Endodermal cell (in vitro differentiated cells): Measurements from ENCODE around the gene FOXK2. TPM values are rescaled to one million over a fixed set of nuclear protein-coding genes. Genes with fewer than 3 reads are reported as not detected.

Source experiments
- DNase-seq: peaks from one replicate; pipeline ENCODE4 v3.0.0-alpha.2; 2017
- H3K27ac ChIP-seq: 2 replicates; pipeline ENCODE4 v1.5.1; 2013; ENCODE audit warnings: mild to moderate bottlenecking, low read depth, low read length, moderate library complexity
- H3K27me3 ChIP-seq: 2 replicates; pipeline ENCODE4 v1.6.1; 2013; ENCODE audit warnings: mild to moderate bottlenecking, low read length, moderate library complexity; ENCODE audit not compliant: insufficient read depth, control insufficient read depth, poor library complexity, severe bottlenecking
- H3K36me3 ChIP-seq: 2 replicates; pipeline ENCODE4 v1.7.0; 2013; ENCODE audit warnings: mild to moderate bottlenecking, low read length, moderate library complexity; ENCODE audit not compliant: control insufficient read depth, insufficient read depth
- H3K4me1 ChIP-seq: one replicate; pipeline ENCODE4 v1.7.0; 2013; ENCODE audit warnings: low read length; ENCODE audit not compliant: control insufficient read depth, insufficient read depth
- H3K4me3 ChIP-seq: 2 replicates; pipeline ENCODE4 v1.5.1; 2013; ENCODE audit warnings: mild to moderate bottlenecking, low read length, moderate library complexity
- H3K9ac ChIP-seq: 2 replicates; pipeline ENCODE4 v1.6.1; 2013; ENCODE audit warnings: mild to moderate bottlenecking, low read length, moderate library complexity; ENCODE audit not compliant: poor library complexity, severe bottlenecking; ENCODE audit errors: extremely low read depth
- H3K9me3 ChIP-seq: 2 replicates; pipeline ENCODE4 v1.6.1; 2013; ENCODE audit warnings: mild to moderate bottlenecking, low read length, moderate library complexity; ENCODE audit not compliant: control insufficient read depth
- H3K27ac Mint-ChIP-seq: 2 replicates; pipeline ENCODE4 v1.8.0; 2020; ENCODE audit warnings: mixed read lengths
- H3K27me3 Mint-ChIP-seq: 2 replicates; pipeline ENCODE4 v1.8.0; 2021; ENCODE audit warnings: mild to moderate bottlenecking, mixed read lengths; ENCODE audit not compliant: insufficient read depth
- H3K36me3 Mint-ChIP-seq: 2 replicates; pipeline ENCODE4 v1.8.0; 2020; ENCODE audit warnings: low read depth, mixed read lengths
- H3K4me1 Mint-ChIP-seq: 2 replicates; pipeline ENCODE4 v1.8.0; 2020; ENCODE audit warnings: mixed read lengths
- H3K4me3 Mint-ChIP-seq: 2 replicates; pipeline ENCODE4 v1.8.0; 2020; ENCODE audit warnings: mild to moderate bottlenecking, moderate library complexity, mixed read lengths
- H3K9me3 Mint-ChIP-seq: 2 replicates; pipeline ENCODE4 v1.8.0; 2020; ENCODE audit warnings: mild to moderate bottlenecking, mixed read lengths
- WGBS, 2 experiments: methylation state at CpG; one replicate each; pipeline versions ENCODE4 v1.1.5 to v1.1.7; 2013; ENCODE audit warnings: missing lambda C conversion rate in 2 of 2, mixed read lengths in 1 of 2; ENCODE audit not compliant: insufficient coverage in 1 of 2, insufficient read length in 1 of 2; 5-methylcytosine and 5-hydroxymethylcytosine counted together
- total RNA-seq, 2 donors: library from RNA; stranded (reverse); fragmentation: NEBNext Ultra II Directional in 1 of 2; extraction: Animal tissue kit (Norgen Biotek cat#: 25700) in 1 of 2; gene quantifications; 2 replicates in 1 of 2; 3 replicates in 1 of 2; pipeline ENCODE4 v1.2.1, GENCODE V29; 2021
- TF ChIP-seq, protein P1 (sequence below): fragments of 200-600 bp; sonication (generic); conservative IDR thresholded peaks from 2 replicates; pipeline ENCODE4 v1.5.0; 2021; ENCODE audit warnings: antibody characterized with exemption, mild to moderate bottlenecking

The FOXK2 gene
- total RNA-seq, 2 donors from 2014 or later = 67.2 to 68.1 TPM

DNA sequence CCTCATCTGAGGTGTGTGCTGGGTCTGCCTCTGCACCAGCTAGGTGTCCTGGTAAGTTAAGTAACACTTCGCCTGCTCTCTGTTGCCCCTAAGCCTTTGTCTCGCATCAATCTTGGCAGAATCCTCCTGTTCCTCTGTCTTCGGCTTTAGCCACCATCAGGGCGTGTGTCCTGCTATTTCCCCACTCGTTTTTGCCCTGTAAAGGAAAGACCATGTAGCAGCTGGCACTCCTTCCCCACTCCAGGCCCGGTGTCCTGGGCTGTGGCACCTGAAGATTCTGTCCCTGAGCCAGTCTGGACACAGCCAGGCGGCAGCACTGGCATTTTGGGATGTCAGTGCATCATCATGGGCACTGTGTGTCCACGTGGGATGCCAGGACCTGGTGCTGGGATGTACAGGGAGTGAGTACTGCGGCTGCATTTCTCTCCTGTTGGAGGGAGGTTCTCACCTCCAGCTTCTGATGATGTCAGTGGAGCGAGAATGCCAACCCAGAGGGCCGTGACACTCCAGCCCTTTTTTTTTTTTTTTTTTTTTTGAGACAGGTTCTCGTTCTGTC lies 26.2 kb upstream of the FOXK2 start:
- H3K4me3 Mint-ChIP-seq = no peak overlapping the region

DNA sequence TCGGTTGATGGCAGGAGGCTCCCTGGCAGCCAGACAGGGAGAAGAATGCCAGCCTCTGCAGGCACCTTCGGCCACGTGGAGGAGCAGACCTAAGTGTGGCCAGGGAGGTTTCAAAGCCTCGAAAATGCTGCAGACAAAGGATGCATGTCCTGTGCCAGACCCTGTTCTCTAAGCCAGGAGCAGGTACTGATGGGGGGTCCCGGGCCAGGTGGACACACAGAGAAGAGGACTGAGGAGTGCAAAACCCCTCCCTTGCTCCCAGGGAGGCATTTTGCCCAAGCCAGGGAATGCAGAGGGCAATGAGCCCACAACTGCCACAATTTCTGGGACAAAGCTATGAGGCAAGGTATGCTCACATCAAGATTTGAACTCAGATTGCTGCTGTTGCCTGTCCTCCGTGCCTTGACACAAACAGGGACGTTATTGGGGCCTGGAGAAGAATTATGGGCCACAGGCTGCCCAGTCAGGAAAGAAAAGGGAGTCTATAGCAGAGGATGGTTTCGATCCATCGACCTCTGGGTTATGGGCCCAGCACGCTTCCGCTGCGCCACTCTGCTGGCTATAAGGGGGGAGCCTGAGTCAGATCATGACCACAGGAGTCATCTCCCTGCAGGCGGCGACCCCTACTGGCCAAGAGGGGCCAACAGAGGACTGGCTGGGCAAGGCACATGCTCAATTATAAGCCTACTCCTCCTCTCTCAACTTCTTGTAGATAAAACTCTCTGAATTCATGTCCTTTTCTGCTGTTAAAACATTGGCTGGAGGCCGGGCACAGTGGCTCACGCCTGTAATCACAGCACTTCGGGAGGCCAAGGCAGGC lies 25.1 kb upstream of the FOXK2 start:
- 10 to 22% methylated on average over 7 to 17 of the region's 17 CpGs for WGBS, 2 experiments
- H3K4me3 Mint-ChIP-seq = peak overlapping the region; percentile 56
- no peaks in the 10 kb centered on the region for H3K36me3 Mint-ChIP-seq
- Histone ChIP-seq H3K27ac (peak overlapping the region; percentile 39), H3K4me3 (peak overlapping the region; percentile 66), H3K27me3 (no peaks in the 10 kb centered on the region), H3K9ac (no peak overlapping the region), H3K4me1 (no peaks in the 10 kb centered on the region), H3K9me3 (no peaks in the 10 kb centered on the region), H3K36me3 (no peaks in the 10 kb centered on the region)
- peaks cover 24% of the 10 kb centered on the region for H3K27me3 Mint-ChIP-seq
- TF ChIP-seq, protein P1, sequence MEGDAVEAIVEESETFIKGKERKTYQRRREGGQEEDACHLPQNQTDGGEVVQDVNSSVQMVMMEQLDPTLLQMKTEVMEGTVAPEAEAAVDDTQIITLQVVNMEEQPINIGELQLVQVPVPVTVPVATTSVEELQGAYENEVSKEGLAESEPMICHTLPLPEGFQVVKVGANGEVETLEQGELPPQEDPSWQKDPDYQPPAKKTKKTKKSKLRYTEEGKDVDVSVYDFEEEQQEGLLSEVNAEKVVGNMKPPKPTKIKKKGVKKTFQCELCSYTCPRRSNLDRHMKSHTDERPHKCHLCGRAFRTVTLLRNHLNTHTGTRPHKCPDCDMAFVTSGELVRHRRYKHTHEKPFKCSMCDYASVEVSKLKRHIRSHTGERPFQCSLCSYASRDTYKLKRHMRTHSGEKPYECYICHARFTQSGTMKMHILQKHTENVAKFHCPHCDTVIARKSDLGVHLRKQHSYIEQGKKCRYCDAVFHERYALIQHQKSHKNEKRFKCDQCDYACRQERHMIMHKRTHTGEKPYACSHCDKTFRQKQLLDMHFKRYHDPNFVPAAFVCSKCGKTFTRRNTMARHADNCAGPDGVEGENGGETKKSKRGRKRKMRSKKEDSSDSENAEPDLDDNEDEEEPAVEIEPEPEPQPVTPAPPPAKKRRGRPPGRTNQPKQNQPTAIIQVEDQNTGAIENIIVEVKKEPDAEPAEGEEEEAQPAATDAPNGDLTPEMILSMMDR = peak; percentile 99
- no peaks in the 10 kb centered on the region for H3K9me3 Mint-ChIP-seq
- H3K27ac Mint-ChIP-seq = peak overlapping the region; percentile 96
- DNase-seq = peak; percentile 99
- H3K4me1 Mint-ChIP-seq = peaks cover 3% of the 10 kb centered on the region

More for the DNA sequence above, 26.2 kb upstream of the FOXK2 start:
- H3K9ac ChIP-seq = no peak overlapping the region
- peaks cover 3% of the 10 kb centered on the region for H3K4me1 Mint-ChIP-seq
- H3K9me3 Mint-ChIP-seq = no peaks in the 10 kb centered on the region
- no peaks in the 10 kb centered on the region for H3K9me3 ChIP-seq
- no peak overlapping the region for H3K27ac Mint-ChIP-seq
- H3K27me3 Mint-ChIP-seq = peaks cover 12% of the 10 kb centered on the region
- H3K36me3 ChIP-seq = no peaks in the 10 kb centered on the region
- H3K27ac ChIP-seq = no peak overlapping the region
- H3K4me3 ChIP-seq = no peak overlapping the region
- no peaks in the 10 kb centered on the region for H3K27me3 ChIP-seq
- no peak for DNase-seq
- H3K4me1 ChIP-seq = no peaks in the 10 kb centered on the region
- WGBS, 2 experiments = 89 to 96% methylated on average over 9 to 12 of the region's 12 CpGs
- TF ChIP-seq, protein P1 = no peak
- peaks cover 8% of the 10 kb centered on the region for H3K36me3 Mint-ChIP-seq

DNA sequence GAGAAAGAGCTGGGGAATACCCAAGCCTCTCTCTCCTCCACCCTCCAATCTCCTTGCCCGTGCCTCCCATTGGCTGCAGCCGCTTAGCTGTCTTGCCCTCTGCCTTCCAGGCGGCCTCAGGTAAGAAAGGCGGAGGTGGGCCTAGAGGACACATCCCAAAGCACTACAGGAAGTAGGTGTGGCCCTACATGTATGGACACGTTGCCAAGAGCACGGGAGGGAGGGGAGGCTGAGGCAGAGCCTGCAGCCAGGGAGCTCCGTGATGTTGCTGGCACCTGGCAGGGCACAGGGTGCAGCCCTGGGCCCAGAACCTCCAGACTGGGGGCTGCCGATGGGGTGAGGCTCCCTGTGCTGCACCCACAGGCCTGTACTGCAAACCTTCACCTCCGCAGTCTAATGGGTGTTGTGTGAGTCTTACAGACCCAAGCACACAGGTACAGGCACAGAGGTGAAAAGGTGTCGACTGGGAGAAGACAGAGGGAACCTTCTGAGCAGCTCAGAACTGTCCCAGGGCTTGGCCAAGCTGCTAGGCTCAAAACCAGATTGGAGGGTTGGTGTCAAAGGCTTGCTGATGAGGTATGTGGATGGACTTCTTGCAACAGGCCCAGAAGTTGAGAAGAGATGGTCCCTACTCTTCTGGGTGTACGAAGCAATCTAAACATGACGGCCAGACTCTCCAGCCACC lies 23.5 kb upstream of the FOXK2 start:
- Mint-ChIP-seq H3K9me3 (no peaks in the 10 kb centered on the region), H3K4me3 (peak overlapping the region; percentile 69), H3K27ac (no peak overlapping the region), H3K36me3 (no peaks in the 10 kb centered on the region), H3K27me3 (peaks cover 33% of the 10 kb centered on the region), H3K4me1 (peaks cover 3% of the 10 kb centered on the region)
- DNase-seq = peak; percentile 87
- H3K9ac ChIP-seq = no peak overlapping the region
- H3K36me3 ChIP-seq = no peaks in the 10 kb centered on the region
- WGBS, 2 experiments = 80 to 96% methylated on average over 4 to 12 of the region's 12 CpGs
- H3K4me3 ChIP-seq = no peak overlapping the region
- no peaks in the 10 kb centered on the region for H3K9me3 ChIP-seq
- no peaks in the 10 kb centered on the region for H3K27me3 ChIP-seq
- no peaks in the 10 kb centered on the region for H3K4me1 ChIP-seq
- H3K27ac ChIP-seq = no peak overlapping the region
- TF ChIP-seq, protein P1 = no peak
